IMR-90 (cell line): ENCODE data around the gene ITGB4. TPM values are rescaled to one million over a fixed set of nuclear protein-coding genes. Genes with fewer than 3 reads are reported as not detected.

Source experiments
- ATAC-seq: fragments of 200-7000 bp; cut with Tn5 transposase; 2 replicates; pipeline ENCODE4 v1.9.1; 2020; ENCODE audit warnings: low read depth, mild to moderate bottlenecking, moderate library complexity
- BruUV-seq: library from RNA; stranded (reverse); fragments of 400-500 nt; replicated peaks from 2 replicates; lab custom pipeline; 2021; lab: Mats Ljungman, UMichigan
- CTCF ChIA-PET: fragments of 300-600 bp; formaldehyde crosslinking; extraction: SDS; loops from one replicate; lab custom pipeline; 2021; ENCODE audit warnings: antibody characterized with exemption; lab: Yijun Ruan, JAX
- POLR2A ChIA-PET: fragments of 300-600 bp; sonication (Branson Sonifier 250); formaldehyde crosslinking; loops from one replicate; lab custom pipeline; 2022; ENCODE audit warnings: antibody characterized with exemption; ENCODE audit not compliant: unreplicated experiment; lab: Charles Lee
- DNase-seq: peaks from one replicate; pipeline ENCODE4 v3.0.0; 2013
- H2AFZ ChIP-seq: replicated peaks from 2 replicates; pipeline ENCODE3; 2013; ENCODE audit warnings: low read length, mild to moderate bottlenecking; ENCODE audit not compliant: poor library complexity
- H2AK5ac ChIP-seq: 2 replicates; pipeline ENCODE4 v1.6.1; 2013; ENCODE audit warnings: low read depth, low read length, inconsistent platforms
- H2AK9ac ChIP-seq: replicated peaks from 2 replicates; pipeline ENCODE3; 2013; ENCODE audit warnings: mild to moderate bottlenecking, low read depth, low read length, moderate library complexity; ENCODE audit not compliant: poor library complexity
- H2BK120ac ChIP-seq: 2 replicates; pipeline ENCODE4 v1.6.1; 2013; ENCODE audit warnings: low read depth, low read length, inconsistent platforms
- H2BK15ac ChIP-seq: 3 replicates; pipeline ENCODE4 v1.6.1; 2013; ENCODE audit warnings: low read depth, low read length, inconsistent platforms
- H2BK20ac ChIP-seq: 2 replicates; pipeline ENCODE4 v1.6.1; 2013; ENCODE audit warnings: low read depth, mild to moderate bottlenecking, inconsistent platforms, low read length, moderate library complexity
- H2BK5ac ChIP-seq: 2 replicates; pipeline ENCODE4 v1.6.1; 2013; ENCODE audit warnings: mild to moderate bottlenecking, low read depth, low read length, inconsistent platforms; ENCODE audit not compliant: poor library complexity, severe bottlenecking
- H3K14ac ChIP-seq: replicated peaks from 2 replicates; pipeline ENCODE4 v1.6.1; 2013; ENCODE audit warnings: low read depth, low read length, inconsistent platforms
- H3K18ac ChIP-seq: 2 replicates; pipeline ENCODE4 v1.6.1; 2013; ENCODE audit warnings: low read depth, low read length, control low read depth
- H3K23ac ChIP-seq: 2 replicates; pipeline ENCODE4 v1.6.1; 2013; ENCODE audit warnings: low read depth, low read length, inconsistent platforms
- H3K27ac ChIP-seq: 2 replicates; pipeline ENCODE4 v1.5.1; 2013; ENCODE audit warnings: mild to moderate bottlenecking, control low read depth, low read length; ENCODE audit not compliant: insufficient read depth
- H3K27me3 ChIP-seq: 2 replicates; pipeline ENCODE4 v1.6.1; 2013; ENCODE audit warnings: low read length; ENCODE audit not compliant: control insufficient read depth, insufficient read depth
- H3K36me3 ChIP-seq: 2 replicates; pipeline ENCODE4 v1.6.1; 2013; ENCODE audit warnings: low read length, mixed read lengths; ENCODE audit not compliant: control insufficient read depth, insufficient read depth
- H3K4ac ChIP-seq: 2 replicates; pipeline ENCODE4 v1.6.1; 2013; ENCODE audit warnings: low read depth, low read length, inconsistent platforms
- H3K4me1 ChIP-seq: 2 replicates; pipeline ENCODE4 v1.6.1; 2013; ENCODE audit warnings: low read length, mixed read lengths; ENCODE audit not compliant: control insufficient read depth, insufficient read depth
- H3K4me2 ChIP-seq: 2 replicates; pipeline ENCODE4 v1.6.1; 2013; ENCODE audit warnings: low read depth, mild to moderate bottlenecking, control low read depth, low read length, moderate library complexity
- H3K4me3 ChIP-seq: 2 replicates; pipeline ENCODE4 v1.5.1; 2013; ENCODE audit warnings: low read depth, mild to moderate bottlenecking, control low read depth, low read length, moderate library complexity; ENCODE audit not compliant: insufficient read depth
- H3K56ac ChIP-seq: 2 replicates; pipeline ENCODE4 v1.6.1; 2013; ENCODE audit warnings: low read length, inconsistent platforms; ENCODE audit not compliant: insufficient read depth; ENCODE audit errors: extremely low read depth
- H3K79me1 ChIP-seq, 2 experiments: 2 replicates each; pipeline ENCODE4 v1.6.1; 2013; ENCODE audit warnings: low read length in 2 of 2, inconsistent platforms in 1 of 2, low read depth in 1 of 2
- H3K9ac ChIP-seq: 2 replicates; pipeline ENCODE4 v1.6.1; 2013; ENCODE audit warnings: low read depth, low read length, control low read depth
- H3K9me1 ChIP-seq: 2 replicates; pipeline ENCODE4 v1.6.1; 2013; ENCODE audit warnings: low read length, inconsistent platforms; ENCODE audit not compliant: insufficient read depth
- H3K9me3 ChIP-seq: 2 replicates; pipeline ENCODE4 v1.6.1; 2013; ENCODE audit warnings: low read length; ENCODE audit not compliant: control insufficient read depth, insufficient read depth
- H4K20me1 ChIP-seq: 2 replicates; pipeline ENCODE4 v1.6.1; 2013; ENCODE audit warnings: low read length, inconsistent platforms; ENCODE audit not compliant: insufficient read depth
- H4K5ac ChIP-seq: 2 replicates; pipeline ENCODE4 v1.6.1; 2013; ENCODE audit warnings: mild to moderate bottlenecking, low read depth, low read length, control low read depth
- H4K8ac ChIP-seq, 2 experiments: 2 replicates each; pipeline ENCODE4 v1.6.1; 2013; ENCODE audit warnings: low read depth in 2 of 2, low read length in 2 of 2, control low read depth in 1 of 2, inconsistent platforms in 1 of 2
- H4K91ac ChIP-seq: 2 replicates; pipeline ENCODE4 v1.6.1; 2013; ENCODE audit warnings: low read depth, low read length, inconsistent platforms; ENCODE audit not compliant: insufficient read depth
- BHLHE40 ChIP-seq: fragments of 150-350 bp; IDR thresholded peaks from 2 replicates; pipeline ENCODE4 v1.6.1; 2016; ENCODE audit warnings: mild to moderate bottlenecking, low read depth, low read length
- CEBPB ChIP-seq: IDR thresholded peaks from 2 replicates; pipeline ENCODE4 v1.6.1; 2012; ENCODE audit warnings: low read depth, low read length, improper control_type of control experiment
- CHD1 ChIP-seq: IDR thresholded peaks from 2 replicates; pipeline ENCODE4 v1.6.1; 2012; ENCODE audit warnings: low read depth, low read length, improper control_type of control experiment
- FOS ChIP-seq: fragments of 150-350 bp; IDR thresholded peaks from 2 replicates; pipeline ENCODE4 v1.6.1; 2016; ENCODE audit warnings: low read depth, low read length
- MAFK ChIP-seq: IDR thresholded peaks from 2 replicates; pipeline ENCODE4 v1.6.1; 2012; ENCODE audit warnings: low read depth, low read length, improper control_type of control experiment
- MAZ ChIP-seq: IDR thresholded peaks from 2 replicates; pipeline ENCODE4 v1.6.1; 2012; ENCODE audit warnings: low read depth, mild to moderate bottlenecking, low read length, improper control_type of control experiment, moderate library complexity, borderline replicate concordance
- NFE2L2 ChIP-seq: fragments of 150-350 bp; IDR thresholded peaks from 2 replicates; pipeline ENCODE4 v1.6.1; 2016; ENCODE audit warnings: low read depth, mild to moderate bottlenecking, low read length
- POLR2A ChIP-seq: IDR thresholded peaks from 2 replicates; pipeline ENCODE4 v1.6.1; 2012; ENCODE audit warnings: mild to moderate bottlenecking, low read depth, low read length
- RAD21 ChIP-seq: IDR thresholded peaks from 2 replicates; pipeline ENCODE4 v1.6.1; 2012; ENCODE audit warnings: low read length, improper control_type of control experiment
- RCOR1 ChIP-seq: IDR thresholded peaks from 2 replicates; pipeline ENCODE4 v1.6.1; 2012; ENCODE audit warnings: mild to moderate bottlenecking, low read length, improper control_type of control experiment; ENCODE audit not compliant: insufficient replicate concordance
- WGBS, 2 experiments: methylation state at CpG; one replicate each; pipeline versions ENCODE4 v1.1.5 to v1.1.7; 2013; ENCODE audit warnings: missing lambda C conversion rate in 2 of 2; ENCODE audit not compliant: insufficient read length in 1 of 2; ENCODE audit errors: extremely low coverage in 2 of 2; 5-methylcytosine and 5-hydroxymethylcytosine counted together
- dilution Hi-C: fragments of 300-500 bp; cut with HindIII; formaldehyde crosslinking; loops from one replicate; pipeline ENCODE4 v1.14.3; 2018; ENCODE audit warnings: low sequenced_read_pairs; ENCODE audit not compliant: unreplicated experiment
- in situ Hi-C: fragments of 300-500 bp; cut with MboI; formaldehyde crosslinking; loops from 3 replicates; pipeline ENCODE4 v1.14.3; 2019; ENCODE audit warnings: low sequenced_read_pairs, inconsistent platforms, mixed read lengths
- intact Hi-C: fragments of 100-400 bp; cut with micrococcal nuclease; formaldehyde crosslinking; loops from 2 replicates; pipeline ENCODE4 v1.10.0; 2022
- polyA plus RNA-seq, 3 experiments: library from polyadenylated mRNA; depleted of rRNA; stranded (reverse); fragments of >200 nt; gene quantifications; 2 replicates each; pipeline ENCODE4 v1.2.3, GENCODE V29; 2012; ENCODE audit warnings: low replicate concordance in 1 of 3
- total RNA-seq: library from RNA; depleted of rRNA; stranded (reverse); fragments of >200 nt; gene quantifications from 2 replicates; pipeline ENCODE4 v1.2.3, GENCODE V29; 2012
- TF ChIP-seq, protein P1 (sequence below): fragments of 150-350 bp; IDR thresholded peaks from 2 replicates; pipeline ENCODE4 v1.6.1; 2016; ENCODE audit warnings: low read depth, mild to moderate bottlenecking, low read length, moderate library complexity, borderline replicate concordance
- TF ChIP-seq, protein P2 (sequence below): conservative IDR thresholded peaks from 2 replicates; pipeline ENCODE4 v1.5.1; 2012; ENCODE audit warnings: mild to moderate bottlenecking, low read depth, low read length, improper control_type of control experiment

ITGB4 gene
- total and polyA plus RNA-seq, 2 of the 4 experiments (the other 2 are of a cell fraction) = under 0.01 to 0.27 TPM

GRCh38 chr17:75695830-75696271 lies 25.4 kb upstream of the ITGB4 start:
- CTCF ChIA-PET = no interaction called here
- no peak overlapping the region for H3K23ac ChIP-seq
- H2AK5ac ChIP-seq = no peak overlapping the region
- DNase-seq = no peak
- TF ChIP-seq MAFK (no peak), CHD1 (no peak), FOS (no peak), MAZ (no peak), RCOR1 (no peak), POLR2A (no peak), CEBPB (no peak), BHLHE40 (no peak), NFE2L2 (no peak), RAD21 (no peak)
- TF ChIP-seq, protein P1, sequence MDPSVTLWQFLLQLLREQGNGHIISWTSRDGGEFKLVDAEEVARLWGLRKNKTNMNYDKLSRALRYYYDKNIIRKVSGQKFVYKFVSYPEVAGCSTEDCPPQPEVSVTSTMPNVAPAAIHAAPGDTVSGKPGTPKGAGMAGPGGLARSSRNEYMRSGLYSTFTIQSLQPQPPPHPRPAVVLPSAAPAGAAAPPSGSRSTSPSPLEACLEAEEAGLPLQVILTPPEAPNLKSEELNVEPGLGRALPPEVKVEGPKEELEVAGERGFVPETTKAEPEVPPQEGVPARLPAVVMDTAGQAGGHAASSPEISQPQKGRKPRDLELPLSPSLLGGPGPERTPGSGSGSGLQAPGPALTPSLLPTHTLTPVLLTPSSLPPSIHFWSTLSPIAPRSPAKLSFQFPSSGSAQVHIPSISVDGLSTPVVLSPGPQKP = no peak
- TF ChIP-seq, protein P2, sequence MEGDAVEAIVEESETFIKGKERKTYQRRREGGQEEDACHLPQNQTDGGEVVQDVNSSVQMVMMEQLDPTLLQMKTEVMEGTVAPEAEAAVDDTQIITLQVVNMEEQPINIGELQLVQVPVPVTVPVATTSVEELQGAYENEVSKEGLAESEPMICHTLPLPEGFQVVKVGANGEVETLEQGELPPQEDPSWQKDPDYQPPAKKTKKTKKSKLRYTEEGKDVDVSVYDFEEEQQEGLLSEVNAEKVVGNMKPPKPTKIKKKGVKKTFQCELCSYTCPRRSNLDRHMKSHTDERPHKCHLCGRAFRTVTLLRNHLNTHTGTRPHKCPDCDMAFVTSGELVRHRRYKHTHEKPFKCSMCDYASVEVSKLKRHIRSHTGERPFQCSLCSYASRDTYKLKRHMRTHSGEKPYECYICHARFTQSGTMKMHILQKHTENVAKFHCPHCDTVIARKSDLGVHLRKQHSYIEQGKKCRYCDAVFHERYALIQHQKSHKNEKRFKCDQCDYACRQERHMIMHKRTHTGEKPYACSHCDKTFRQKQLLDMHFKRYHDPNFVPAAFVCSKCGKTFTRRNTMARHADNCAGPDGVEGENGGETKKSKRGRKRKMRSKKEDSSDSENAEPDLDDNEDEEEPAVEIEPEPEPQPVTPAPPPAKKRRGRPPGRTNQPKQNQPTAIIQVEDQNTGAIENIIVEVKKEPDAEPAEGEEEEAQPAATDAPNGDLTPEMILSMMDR = no peak
- no peak overlapping the region for H2BK5ac ChIP-seq
- H3K9me3 ChIP-seq = no peaks in the 10 kb centered on the region
- no peak overlapping the region for H2AFZ ChIP-seq
- H3K56ac ChIP-seq = no peak overlapping the region
- H3K14ac ChIP-seq = no peak overlapping the region
- no peak for ATAC-seq
- in situ Hi-C loops = no loop called here
- H4K20me1 ChIP-seq = peaks cover 67% of the 10 kb centered on the region
- H3K27ac ChIP-seq = no peak overlapping the region
- H2BK20ac ChIP-seq = no peak overlapping the region
- no peak overlapping the region for H3K4me2 ChIP-seq
- intact Hi-C loops = no loop called here
- no peak overlapping the region for H3K9ac ChIP-seq
- peaks cover 43% of the 10 kb centered on the region for H3K36me3 ChIP-seq
- no peak overlapping the region for H4K91ac ChIP-seq
- H3K4me3 ChIP-seq = no peak overlapping the region
- no peaks in the 10 kb centered on the region for H3K27me3 ChIP-seq
- no peak overlapping the region for H3K4ac ChIP-seq
- peaks cover 47 to 91% of the 10 kb centered on the region in 2 experiments for H3K79me1 ChIP-seq
- BruUV-seq = no TSS peak
- H3K4me1 ChIP-seq = peaks cover 27% of the 10 kb centered on the region
- H4K8ac ChIP-seq = no peak overlapping the region
- no peak overlapping the region for H3K18ac ChIP-seq
- H2BK15ac ChIP-seq = no peak overlapping the region
- WGBS, 2 experiments = 98% methylated on average over 7 of the region's 12 CpGs; no CpG with 5 or more reads in 1 of the 2 experiments
- peaks cover 44% of the 10 kb centered on the region for H3K9me1 ChIP-seq
- no peak overlapping the region for H2AK9ac ChIP-seq
- dilution Hi-C loops = no loop called here
- no peak overlapping the region for H2BK120ac ChIP-seq
- H4K5ac ChIP-seq = no peak overlapping the region
- POLR2A ChIA-PET = no interaction called here
